MM.1S (cell line): Measurements from ENCODE around the gene GRHPR.

ENCODE experiments used
- CTCF ChIP-seq: fragments of 300-600 bp; sonication (generic); IDR thresholded peaks from 2 replicates; pipeline ENCODE4 v1.5.1; 2016; ENCODE audit warnings: antibody characterized with exemption, low read length, mixed read lengths
- EZH2phosphoT487 ChIP-seq: fragments of 300-600 bp; sonication (generic); IDR thresholded peaks from 2 replicates; pipeline ENCODE4 v1.6.1; 2018; ENCODE audit warnings: antibody characterized with exemption, low read length

- TF ChIP-seq EZH2phosphoT487 (no peak), CTCF (no peak)
Observed at GRCh38 chr9:37455884-37456647, 33.6 kb downstream of the GRHPR start.
